HepG2 (cell line): ENCODE data around the gene SPINDOC. TPM values are rescaled to one million over a fixed set of nuclear protein-coding genes. Genes with fewer than 3 reads are reported as not detected.
A peak's percentile ranks its signal among the peaks of the same experiment; 100 is the strongest.

ENCODE experiments used
- CHCHD3 ChIP-seq: sonication (generic); formaldehyde crosslinking; IDR thresholded peaks from 2 replicates; pipeline ENCODE4 v1.8.0; 2022; ENCODE audit warnings: mild to moderate bottlenecking, missing genetic modification reagents, moderate library complexity
- DNMT3B ChIP-seq: conservative IDR thresholded peaks from 2 replicates; pipeline ENCODE4 v1.6.1; 2016; ENCODE audit warnings: missing biosample characterization, control low read depth
- IKZF1 ChIP-seq: fragments of 450-650 bp; IDR thresholded peaks from 2 replicates; pipeline ENCODE4 v1.7.1; 2016
- IRF2 ChIP-seq: IDR thresholded peaks from 2 replicates; pipeline ENCODE4 v1.6.1; 2018; ENCODE audit warnings: missing genetic modification reagents, missing compliant biosample characterization
- MTF2 ChIP-seq: sonication (generic); formaldehyde crosslinking; IDR thresholded peaks from 2 replicates; pipeline ENCODE4 v1.5.0; 2020; ENCODE audit warnings: missing genetic modification reagents, borderline replicate concordance
- MXI1 ChIP-seq: IDR thresholded peaks from 3 replicates; pipeline ENCODE4 v1.6.1; 2012; ENCODE audit warnings: low read depth, low read length, inconsistent platforms, borderline replicate concordance
- NCOA2 ChIP-seq: sonication (generic); formaldehyde crosslinking; IDR thresholded peaks from 2 replicates; pipeline ENCODE4 v1.8.0; 2022; ENCODE audit warnings: inconsistent platforms
- NONO ChIP-seq, 2 experiments: fragments of 450-650 bp in 1 of 2; sonication (generic) in 1 of 2; formaldehyde crosslinking in 1 of 2; IDR thresholded peaks in 1 of 2; conservative IDR thresholded peaks in 1 of 2; 2 replicates each; pipeline versions ENCODE4 v1.6.1 to v1.8.0; 2017 to 2022; ENCODE audit warnings: mild to moderate bottlenecking in 1 of 2, missing genetic modification reagents in 1 of 2, moderate library complexity in 1 of 2
- POLR2G ChIP-seq: fragments of 200-400 bp; formaldehyde crosslinking; IDR thresholded peaks from 2 replicates; pipeline ENCODE4 v1.6.1; 2018; ENCODE audit warnings: mild to moderate bottlenecking, low read depth, low read length, moderate library complexity
- RELA ChIP-seq: sonication (generic); formaldehyde crosslinking; IDR thresholded peaks from 2 replicates; pipeline ENCODE4 v1.4.0; 2020; ENCODE audit warnings: missing genetic modification reagents
- RXRA ChIP-seq: sonication (generic); formaldehyde crosslinking; IDR thresholded peaks from 2 replicates; pipeline ENCODE4 v1.5.1; 2020; ENCODE audit warnings: missing genetic modification reagents
- SALL2 ChIP-seq: sonication (generic); formaldehyde crosslinking; IDR thresholded peaks from 2 replicates; pipeline ENCODE4 v1.8.1; 2023; ENCODE audit warnings: mild to moderate bottlenecking, missing genetic modification reagents, inconsistent platforms
- SMAD9 ChIP-seq: sonication (generic); formaldehyde crosslinking; IDR thresholded peaks from 2 replicates; pipeline ENCODE4 v1.5.1; 2020; ENCODE audit warnings: mild to moderate bottlenecking, missing genetic modification reagents
- SNRNP70 ChIP-seq: fragments of 200-400 bp; formaldehyde crosslinking; IDR thresholded peaks from 2 replicates; pipeline ENCODE4 v1.6.1; 2017; ENCODE audit warnings: mild to moderate bottlenecking, low read depth, low read length, moderate library complexity
- SRSF1 ChIP-seq: fragments of 200-400 bp; formaldehyde crosslinking; optimal IDR thresholded peaks from 2 replicates; pipeline ENCODE3; 2017; ENCODE audit warnings: mild to moderate bottlenecking, low read depth, low read length, moderate library complexity
- TAF15 ChIP-seq: fragments of 200-400 bp; formaldehyde crosslinking; IDR thresholded peaks from one replicate; pipeline ENCODE4 v1.6.1; 2018; ENCODE audit warnings: mild to moderate bottlenecking, low read depth, low read length; ENCODE audit not compliant: poor library complexity, severe bottlenecking
- YEATS4 ChIP-seq: sonication (generic); formaldehyde crosslinking; IDR thresholded peaks from 2 replicates; pipeline ENCODE4 v1.4.0; 2020; ENCODE audit warnings: missing genetic modification reagents, borderline replicate concordance
- ZNF230 ChIP-seq: sonication (generic); formaldehyde crosslinking; IDR thresholded peaks from 2 replicates; pipeline ENCODE4 v1.4.0; 2020; ENCODE audit warnings: mild to moderate bottlenecking, missing genetic modification reagents
- ZNF598 ChIP-seq: sonication (generic); formaldehyde crosslinking; IDR thresholded peaks from 2 replicates; pipeline ENCODE4 v1.5.1; 2020; ENCODE audit warnings: mild to moderate bottlenecking, missing genetic modification reagents, borderline replicate concordance
- ZNF616 ChIP-seq: sonication (generic); formaldehyde crosslinking; IDR thresholded peaks from 2 replicates; pipeline ENCODE4 v1.5.0; 2020; ENCODE audit warnings: low read depth, mild to moderate bottlenecking, missing genetic modification reagents
- ZNF713 ChIP-seq: sonication (generic); formaldehyde crosslinking; IDR thresholded peaks from 2 replicates; pipeline ENCODE4 v1.4.0; 2020; ENCODE audit warnings: mild to moderate bottlenecking, missing genetic modification reagents
- ZNF891 ChIP-seq: sonication (generic); formaldehyde crosslinking; IDR thresholded peaks from 2 replicates; pipeline ENCODE4 v1.5.0; 2020; ENCODE audit warnings: mild to moderate bottlenecking, missing genetic modification reagents
- polyA plus RNA-seq, 8 experiments: library from polyadenylated mRNA; depleted of rRNA in 3 of 8; stranded (reverse) in 7 of 8; unstranded in 1 of 8; fragments of >200 nt; fragmentation: Illumina TruSeq in 4 of 8; extraction: Trizol in 4 of 8; gene quantifications; 2 replicates each; pipeline versions ENCODE4 v1.2.1 to v1.2.3, GENCODE V29; 2011 to 2016; ENCODE audit warnings: low read depth in 4 of 8, missing spikeins in 1 of 8, mixed read lengths in 1 of 8; ENCODE audit not compliant: insufficient read depth in 1 of 8
- total RNA-seq, 5 experiments: library from RNA; depleted of rRNA; stranded (reverse); fragments of >200 nt; fragmentation: Illumina TruSeq; extraction: Trizol; gene quantifications; 2 replicates each; pipeline ENCODE4 v1.2.3, GENCODE V29; 2016; ENCODE audit warnings: low read depth in 1 of 5
- TF ChIP-seq, protein P1 (sequence below): sonication (generic); formaldehyde crosslinking; IDR thresholded peaks from 2 replicates; pipeline ENCODE4 v1.8.0; 2022; ENCODE audit warnings: low read depth, missing genetic modification reagents
- TF ChIP-seq, protein P2 (sequence below): sonication (generic); formaldehyde crosslinking; IDR thresholded peaks from 2 replicates; pipeline ENCODE4 v1.4.0; 2020; ENCODE audit warnings: mild to moderate bottlenecking, missing genetic modification reagents, borderline replicate concordance
- TF ChIP-seq, protein P3 (sequence below): sonication (generic); formaldehyde crosslinking; IDR thresholded peaks from 2 replicates; pipeline ENCODE4 v1.8.0; 2022; ENCODE audit warnings: missing genetic modification reagents, low read depth, mild to moderate bottlenecking, borderline replicate concordance

The SPINDOC gene
- total and polyA plus RNA-seq, 2 of the 13 experiments (the other 11 are each of a cell fraction or from before 2014, with no cell fraction given), result 21.4 to 29.9 TPM

DNA sequence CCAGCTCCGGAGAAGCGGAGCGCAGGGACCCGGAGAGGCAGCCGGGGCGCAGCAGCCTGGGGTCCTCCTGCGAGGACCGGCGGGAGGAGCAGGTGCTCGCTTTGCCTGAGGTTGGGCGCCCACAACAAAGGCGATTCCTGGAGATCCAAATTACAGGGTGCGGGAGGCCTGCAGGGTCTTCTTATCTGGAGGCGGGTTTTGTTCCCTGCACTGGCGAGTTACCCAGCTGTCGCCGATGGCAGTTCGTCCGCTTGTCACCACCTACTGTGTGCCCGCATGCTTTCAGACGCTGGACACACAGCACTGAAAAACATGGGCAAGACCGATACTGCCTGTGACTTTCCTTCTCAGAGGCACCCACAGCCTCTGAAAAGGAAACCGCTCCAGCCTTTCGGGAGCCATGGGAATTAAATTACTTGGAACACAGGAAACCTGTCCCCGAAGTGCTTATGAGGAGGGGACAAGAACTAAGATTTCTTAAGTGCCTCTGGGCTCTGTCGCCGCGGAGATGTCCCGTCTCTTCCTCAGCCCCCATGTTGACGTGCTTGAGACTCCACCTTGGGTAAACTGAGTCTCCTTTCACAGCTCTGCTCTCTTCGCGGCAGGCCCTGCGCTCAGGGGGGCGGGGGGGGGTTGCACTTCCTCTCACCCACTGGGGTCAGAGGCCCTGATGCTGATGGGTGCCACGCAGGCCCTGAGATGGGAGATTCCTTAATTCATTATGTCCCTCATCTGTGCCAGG is 43.4 kb upstream of the SPINDOC start (continued):
- TF ChIP-seq, protein P1, sequence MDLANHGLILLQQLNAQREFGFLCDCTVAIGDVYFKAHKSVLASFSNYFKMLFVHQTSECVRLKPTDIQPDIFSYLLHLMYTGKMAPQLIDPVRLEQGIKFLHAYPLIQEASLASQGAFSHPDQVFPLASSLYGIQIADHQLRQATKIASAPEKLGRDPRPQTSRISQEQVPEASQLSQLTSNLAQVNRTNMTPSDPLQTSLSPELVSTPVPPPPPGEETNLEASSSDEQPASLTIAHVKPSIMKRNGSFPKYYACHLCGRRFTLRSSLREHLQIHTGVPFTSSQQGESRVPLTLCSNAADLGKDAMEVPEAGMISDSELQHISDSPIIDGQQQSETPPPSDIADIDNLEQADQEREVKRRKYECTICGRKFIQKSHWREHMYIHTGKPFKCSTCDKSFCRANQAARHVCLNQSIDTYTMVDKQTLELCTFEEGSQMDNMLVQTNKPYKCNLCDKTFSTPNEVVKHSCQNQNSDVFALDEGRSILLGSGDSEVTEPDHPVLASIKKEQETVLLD (CRISPR knock-in tag), result no peak
- TF ChIP-seq, protein P2, sequence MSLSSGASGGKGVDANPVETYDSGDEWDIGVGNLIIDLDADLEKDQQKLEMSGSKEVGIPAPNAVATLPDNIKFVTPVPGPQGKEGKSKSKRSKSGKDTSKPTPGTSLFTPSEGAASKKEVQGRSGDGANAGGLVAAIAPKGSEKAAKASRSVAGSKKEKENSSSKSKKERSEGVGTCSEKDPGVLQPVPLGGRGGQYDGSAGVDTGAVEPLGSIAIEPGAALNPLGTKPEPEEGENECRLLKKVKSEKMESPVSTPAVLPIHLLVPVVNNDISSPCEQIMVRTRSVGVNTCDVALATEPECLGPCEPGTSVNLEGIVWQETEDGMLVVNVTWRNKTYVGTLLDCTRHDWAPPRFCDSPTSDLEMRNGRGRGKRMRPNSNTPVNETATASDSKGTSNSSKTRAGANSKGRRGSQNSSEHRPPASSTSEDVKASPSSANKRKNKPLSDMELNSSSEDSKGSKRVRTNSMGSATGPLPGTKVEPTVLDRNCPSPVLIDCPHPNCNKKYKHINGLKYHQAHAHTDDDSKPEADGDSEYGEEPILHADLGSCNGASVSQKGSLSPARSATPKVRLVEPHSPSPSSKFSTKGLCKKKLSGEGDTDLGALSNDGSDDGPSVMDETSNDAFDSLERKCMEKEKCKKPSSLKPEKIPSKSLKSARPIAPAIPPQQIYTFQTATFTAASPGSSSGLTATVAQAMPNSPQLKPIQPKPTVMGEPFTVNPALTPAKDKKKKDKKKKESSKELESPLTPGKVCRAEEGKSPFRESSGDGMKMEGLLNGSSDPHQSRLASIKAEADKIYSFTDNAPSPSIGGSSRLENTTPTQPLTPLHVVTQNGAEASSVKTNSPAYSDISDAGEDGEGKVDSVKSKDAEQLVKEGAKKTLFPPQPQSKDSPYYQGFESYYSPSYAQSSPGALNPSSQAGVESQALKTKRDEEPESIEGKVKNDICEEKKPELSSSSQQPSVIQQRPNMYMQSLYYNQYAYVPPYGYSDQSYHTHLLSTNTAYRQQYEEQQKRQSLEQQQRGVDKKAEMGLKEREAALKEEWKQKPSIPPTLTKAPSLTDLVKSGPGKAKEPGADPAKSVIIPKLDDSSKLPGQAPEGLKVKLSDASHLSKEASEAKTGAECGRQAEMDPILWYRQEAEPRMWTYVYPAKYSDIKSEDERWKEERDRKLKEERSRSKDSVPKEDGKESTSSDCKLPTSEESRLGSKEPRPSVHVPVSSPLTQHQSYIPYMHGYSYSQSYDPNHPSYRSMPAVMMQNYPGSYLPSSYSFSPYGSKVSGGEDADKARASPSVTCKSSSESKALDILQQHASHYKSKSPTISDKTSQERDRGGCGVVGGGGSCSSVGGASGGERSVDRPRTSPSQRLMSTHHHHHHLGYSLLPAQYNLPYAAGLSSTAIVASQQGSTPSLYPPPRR, result no peak
- no peak for TF ChIP-seq ZNF230 (CRISPR knock-in tag)
- no peak for TF ChIP-seq ZNF616 (CRISPR knock-in tag)
- no peak for TF ChIP-seq MTF2 (CRISPR knock-in tag)
- no peak for TF ChIP-seq ZNF713 (CRISPR knock-in tag)
- no peak for TF ChIP-seq TAF15
- TF ChIP-seq ZNF891 (CRISPR knock-in tag), result no peak
- no peak for TF ChIP-seq ZNF598 (CRISPR knock-in tag)
- no peak for TF ChIP-seq RELA (CRISPR knock-in tag)
- TF ChIP-seq CHCHD3 (CRISPR knock-in tag), result no peak
- TF ChIP-seq POLR2G, result 0 out of 2 replicates have a peak, but pooled peaks have one; percentile 2
- no peak for TF ChIP-seq SALL2
- TF ChIP-seq YEATS4 (CRISPR knock-in tag), result peak; percentile 17; the same call in 1 of the 2 replicates
- TF ChIP-seq DNMT3B (CRISPR knock-in tag), result no peak
- no peak for TF ChIP-seq IRF2 (CRISPR knock-in tag)
- TF ChIP-seq, protein P3, sequence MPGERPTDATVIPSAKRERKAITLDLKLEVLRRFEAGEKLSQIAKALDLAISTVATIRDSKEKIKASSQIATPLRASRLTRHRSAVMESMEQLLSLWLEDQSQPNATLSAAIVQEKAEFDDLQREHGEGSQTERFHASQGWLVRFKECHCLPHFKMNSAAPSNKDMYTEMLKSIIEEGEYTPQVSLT (CRISPR knock-in tag), result no peak
- TF ChIP-seq MXI1, result no peak
- TF ChIP-seq SNRNP70, result no peak
- no peak for TF ChIP-seq NCOA2 (CRISPR knock-in tag)
- TF ChIP-seq RXRA (CRISPR knock-in tag), result no peak
- no peak for TF ChIP-seq SRSF1
- TF ChIP-seq NONO (IDR thresholded peaks at IDR 0.05), result no peak
- TF ChIP-seq NONO (CRISPR knock-in tag; conservative IDR thresholded peaks at IDR 0.05), result 0 out of 2 replicates have a peak, but pooled peaks have one; percentile 11
- no peak for TF ChIP-seq IKZF1
- peak; percentile 21; the same call in 1 of the 2 replicates for TF ChIP-seq SMAD9 (CRISPR knock-in tag)
